ENCODE results near the gene SCARB1. TPM values are rescaled to one million over a fixed set of nuclear protein-coding genes. Genes with fewer than 3 reads are reported as not detected.

Gene SCARB1
- total and polyA plus RNA-seq, 2 donors (not counting 3 experiments of a cell fraction or from before 2014, with no cell fraction given), result 125 to 141 TPM

DNA sequence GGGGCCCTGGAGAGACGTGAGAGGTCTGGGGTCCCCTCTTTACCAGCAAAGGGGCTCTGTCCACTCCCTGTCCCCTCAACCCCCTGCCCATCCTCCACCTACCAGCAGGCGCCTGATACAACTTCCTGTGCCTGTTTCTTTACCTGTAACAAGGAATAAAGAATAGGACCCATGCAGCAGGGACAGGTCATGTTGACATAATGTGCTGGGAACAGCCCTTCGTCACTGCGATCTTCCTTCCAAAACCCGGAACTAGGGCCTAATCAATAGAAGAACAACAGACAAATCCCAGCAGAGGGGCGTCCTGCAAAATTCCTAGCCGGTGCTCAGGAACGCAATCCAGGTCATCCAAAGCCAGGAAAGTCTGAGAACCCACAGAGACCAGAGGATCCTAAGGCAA, 32.1 kb downstream of the SCARB1 start:
- Histone ChIP-seq H3K79me2 (ENCODE audit: control insufficient read depth, insufficient read depth, low read length) (peaks cover 33% of the 10 kb centered on the region), H3K4me2 (ENCODE audit: insufficient read depth, low read length) (no peak overlapping the region), H3K36me3 (ENCODE audit: control insufficient read depth in 2 of 2, extremely low read depth in 1 of 2, insufficient read depth in 2 of 2, low read length in 2 of 2) (no peaks in the 10 kb centered on the region), H3K9ac (replicated peaks; ENCODE audit: extremely low read depth, insufficient read depth, low read length) (no peak overlapping the region), H3K27ac (ENCODE audit: insufficient read depth, low read depth, low read length) (no peak overlapping the region), H3K9me1 (replicated peaks; ENCODE audit: control insufficient read depth, extremely low read depth, insufficient read depth, low read length) (no peaks in the 10 kb centered on the region), H2AFZ (ENCODE audit: low read depth, low read length) (no peak overlapping the region), H3K4me1 (ENCODE audit: control insufficient read depth, extremely low read depth, insufficient read depth, low read length) (no peaks in the 10 kb centered on the region), H4K20me1 (replicated peaks; ENCODE audit: control insufficient read depth, extremely low read depth, insufficient read depth, low read length) (no peaks in the 10 kb centered on the region), H3K4me3 (replicated peaks in 1 of 3; ENCODE audit: insufficient read depth in 1 of 3, low read depth in 1 of 3, low read length in 3 of 3) (no peak overlapping the region), H3K9me3 (replicated peaks; ENCODE audit: control insufficient read depth, insufficient read depth, low read length) (no peaks in the 10 kb centered on the region), H3K27me3 (ENCODE audit: control insufficient read depth in 2 of 2, insufficient read depth in 2 of 2, low read length in 2 of 2) (no peaks in the 10 kb centered on the region)
- DNase-seq (ENCODE audit: low read depth, low spot score) (no peak), FAIRE-seq (no peak)
- dilution Hi-C loops (cut with MboI; ENCODE audit: extremely low pct_ligation_motif_present, low sequenced_read_pairs) (no loop called here), intact Hi-C loops (cut with micrococcal nuclease) (no loop called here)
- BruUV-seq (replicated peaks), result no TSS peak
- TF ChIP-seq CTCF (IDR thresholded peaks at IDR 0.05; ENCODE audit: extremely low read depth in 1 of 2, insufficient read depth in 1 of 2, low read depth in 1 of 2, low read length in 2 of 2) (no peak), FOS (IDR thresholded peaks at IDR 0.05; ENCODE audit: borderline replicate concordance, insufficient read depth, low read length) (no peak)
- CTCF ChIA-PET, result no interaction called here
- POLR2A ChIA-PET, result no interaction called here

- Histone ChIP-seq H3K9ac (replicated peaks; ENCODE audit: extremely low read depth, insufficient read depth, low read length) (no peak overlapping the region), H3K4me2 (ENCODE audit: insufficient read depth, low read length) (no peak overlapping the region), H3K9me3 (replicated peaks; ENCODE audit: control insufficient read depth, insufficient read depth, low read length) (no peaks in the 10 kb centered on the region), H3K36me3 (ENCODE audit: control insufficient read depth in 2 of 2, extremely low read depth in 1 of 2, insufficient read depth in 2 of 2, low read length in 2 of 2) (no peaks in the 10 kb centered on the region), H3K4me3 (replicated peaks in 1 of 3; ENCODE audit: insufficient read depth in 1 of 3, low read depth in 1 of 3, low read length in 3 of 3) (no peak overlapping the region), H3K79me2 (ENCODE audit: control insufficient read depth, insufficient read depth, low read length) (peaks cover 26% of the 10 kb centered on the region), H3K27me3 (ENCODE audit: control insufficient read depth in 2 of 2, insufficient read depth in 2 of 2, low read length in 2 of 2) (no peaks in the 10 kb centered on the region), H3K9me1 (replicated peaks; ENCODE audit: control insufficient read depth, extremely low read depth, insufficient read depth, low read length) (no peaks in the 10 kb centered on the region), H3K27ac (ENCODE audit: insufficient read depth, low read depth, low read length) (no peak overlapping the region), H2AFZ (ENCODE audit: low read depth, low read length) (no peak overlapping the region), H4K20me1 (replicated peaks; ENCODE audit: control insufficient read depth, extremely low read depth, insufficient read depth, low read length) (no peaks in the 10 kb centered on the region), H3K4me1 (ENCODE audit: control insufficient read depth, extremely low read depth, insufficient read depth, low read length) (no peaks in the 10 kb centered on the region)
- FAIRE-seq, result no peak
- dilution Hi-C loops (cut with MboI; ENCODE audit: extremely low pct_ligation_motif_present, low sequenced_read_pairs), result no loop called here
- BruUV-seq (replicated peaks), result no TSS peak
- no peak for DNase-seq (ENCODE audit: low read depth, low spot score)
- ChIA-PET CTCF (no interaction called here), POLR2A (no interaction called here)
- TF ChIP-seq MYC (IDR thresholded peaks at IDR 0.05; ENCODE audit: low read depth, low read length) (no peak), POLR2AphosphoS5 (IDR thresholded peaks at IDR 0.05; ENCODE audit: insufficient read depth, low read depth, low read length) (no peak), POLR2A (IDR thresholded peaks at IDR 0.05; ENCODE audit: low read depth, low read length) (no peak)
- intact Hi-C loops (cut with micrococcal nuclease), result no loop called here
These were observed 33.4 kb downstream of the SCARB1 start for GRCh38 chr12:124830306-124830705.
